GM12801 (cell line): ENCODE results near the gene TAF1.

ENCODE experiments used
- TF ChIP-seq, protein P1 (sequence below): IDR thresholded peaks from one replicate; pipeline ENCODE4 v1.5.1; 2011; ENCODE audit warnings: control low read depth; ENCODE audit not compliant: insufficient read length; ENCODE audit errors: extremely low read depth

The TAF1 gene

GRCh38 chrX:71432733-71433132 is 66.6 kb downstream of the TAF1 start:
- TF ChIP-seq, protein P1, sequence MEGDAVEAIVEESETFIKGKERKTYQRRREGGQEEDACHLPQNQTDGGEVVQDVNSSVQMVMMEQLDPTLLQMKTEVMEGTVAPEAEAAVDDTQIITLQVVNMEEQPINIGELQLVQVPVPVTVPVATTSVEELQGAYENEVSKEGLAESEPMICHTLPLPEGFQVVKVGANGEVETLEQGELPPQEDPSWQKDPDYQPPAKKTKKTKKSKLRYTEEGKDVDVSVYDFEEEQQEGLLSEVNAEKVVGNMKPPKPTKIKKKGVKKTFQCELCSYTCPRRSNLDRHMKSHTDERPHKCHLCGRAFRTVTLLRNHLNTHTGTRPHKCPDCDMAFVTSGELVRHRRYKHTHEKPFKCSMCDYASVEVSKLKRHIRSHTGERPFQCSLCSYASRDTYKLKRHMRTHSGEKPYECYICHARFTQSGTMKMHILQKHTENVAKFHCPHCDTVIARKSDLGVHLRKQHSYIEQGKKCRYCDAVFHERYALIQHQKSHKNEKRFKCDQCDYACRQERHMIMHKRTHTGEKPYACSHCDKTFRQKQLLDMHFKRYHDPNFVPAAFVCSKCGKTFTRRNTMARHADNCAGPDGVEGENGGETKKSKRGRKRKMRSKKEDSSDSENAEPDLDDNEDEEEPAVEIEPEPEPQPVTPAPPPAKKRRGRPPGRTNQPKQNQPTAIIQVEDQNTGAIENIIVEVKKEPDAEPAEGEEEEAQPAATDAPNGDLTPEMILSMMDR, result no peak

DNA sequence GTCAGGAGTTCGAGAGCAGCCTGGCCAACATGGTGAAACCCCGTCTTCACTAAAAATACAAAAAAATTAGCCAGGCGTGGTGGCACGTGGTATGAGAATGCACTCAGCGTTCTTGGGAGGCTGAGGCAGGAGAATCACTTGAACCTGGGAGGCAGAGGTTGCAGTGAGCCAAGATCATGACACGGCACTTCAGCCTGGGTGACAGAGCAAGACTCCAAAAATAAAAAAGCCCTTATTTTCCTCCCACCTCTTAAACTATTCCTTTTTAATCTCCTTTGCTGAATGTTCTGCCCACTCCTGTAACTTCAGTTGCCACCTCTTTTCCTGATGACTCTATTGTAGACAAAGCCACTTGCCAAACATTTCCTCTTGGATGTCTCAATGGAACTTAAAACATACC is 72.6 kb downstream of the TAF1 start:
- TF ChIP-seq, protein P1, result no peak

- TF ChIP-seq, protein P1, result no peak
Measured at GRCh38 chrX:71439420-71439819, 73.3 kb downstream of the TAF1 start.

GRCh38 chrX:71439896-71440295 is 73.7 kb downstream of the TAF1 start:
- TF ChIP-seq, protein P1, result no peak

DNA sequence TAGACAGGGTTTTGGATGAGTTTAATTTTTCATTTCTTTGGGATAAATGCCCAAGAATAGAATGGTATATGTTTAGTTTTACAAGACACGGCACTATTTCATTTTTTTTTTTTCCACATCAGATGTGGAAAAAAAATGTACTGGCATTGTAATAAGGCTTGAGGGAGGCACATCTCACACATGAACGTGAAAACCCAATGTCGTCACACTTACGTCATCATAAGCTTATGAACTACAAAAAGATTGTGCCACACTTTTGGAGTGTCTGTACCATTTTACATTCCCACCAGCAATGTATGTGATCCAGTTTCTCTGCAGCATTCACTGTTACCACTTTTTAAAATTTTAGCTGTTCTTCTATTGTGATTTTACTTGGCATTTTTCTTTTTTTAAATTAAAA is 74.2 kb downstream of the TAF1 start:
- TF ChIP-seq, protein P1, result no peak

DNA sequence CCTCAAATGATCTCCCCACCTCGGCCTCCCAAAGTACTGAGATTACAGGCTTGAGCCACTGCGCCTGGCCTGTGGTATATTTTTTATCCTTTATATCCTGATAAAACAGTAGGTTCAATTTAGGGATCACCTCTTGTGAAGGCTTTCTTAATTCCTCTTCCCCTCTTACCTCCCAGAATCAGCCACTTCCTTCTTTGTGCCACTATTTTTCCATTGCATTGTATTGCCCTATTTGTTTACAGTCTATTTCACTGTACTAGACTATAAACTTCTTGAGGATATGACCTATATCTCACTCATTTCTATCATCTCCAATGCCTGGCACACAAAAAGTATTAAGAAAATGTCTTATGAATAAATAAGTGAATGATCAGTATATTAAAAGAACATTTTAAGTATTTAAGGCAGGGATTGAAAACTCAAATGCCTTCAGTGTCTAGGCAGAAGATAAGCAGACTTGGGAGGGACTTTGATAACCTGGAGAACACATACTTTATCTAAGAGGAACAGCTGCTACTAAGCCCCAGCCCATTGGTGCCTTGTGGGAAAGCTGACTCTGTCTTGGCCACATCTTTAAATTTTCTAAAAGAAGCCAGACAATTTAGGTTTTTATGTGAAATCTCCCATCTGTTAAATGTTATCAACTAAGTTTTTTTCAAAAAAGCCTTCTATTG is 84.4 kb downstream of the TAF1 start:
- TF ChIP-seq, protein P1, result no peak

DNA sequence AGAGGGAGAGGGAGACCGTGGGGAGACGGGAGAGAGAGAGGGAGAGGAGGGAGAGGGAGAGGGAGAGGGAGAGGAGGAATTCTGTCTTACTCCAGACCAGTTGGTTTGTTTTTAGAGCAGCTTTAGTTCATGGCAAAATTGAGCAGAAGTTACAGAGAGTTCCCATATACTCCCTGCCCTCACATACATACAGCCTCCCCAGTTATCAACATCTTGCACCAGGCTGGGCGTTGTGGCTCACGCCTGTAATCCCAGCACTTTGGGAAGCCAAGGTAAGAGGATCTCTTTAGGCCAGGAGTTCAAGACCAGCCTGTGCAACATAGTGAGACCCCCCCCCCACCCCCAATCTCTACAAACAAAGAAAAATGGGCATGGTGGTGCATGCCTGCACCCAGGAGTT is 86.9 kb downstream of the TAF1 start:
- TF ChIP-seq, protein P1, result no peak
